ENCODE data around the gene RBP4. TPM values are rescaled to one million over a fixed set of nuclear protein-coding genes. Genes with fewer than 3 reads are reported as not detected.

Gene RBP4
- polyA plus RNA-seq, 1 of the 3 experiments (the other 2 are of a cell fraction): not detected

- no peak overlapping the region for H3K4me3 ChIP-seq (ENCODE audit: low read depth in 2 of 2, low read length in 1 of 2)
- POLR2A ChIA-PET: no interaction called here
- no peaks in the 10 kb centered on the region for H3K4me1 ChIP-seq (ENCODE audit: control insufficient read depth in 1 of 2, insufficient read depth in 2 of 2, low read depth in 1 of 2, low read length in 1 of 2)
- H3K27ac ChIP-seq (ENCODE audit: low read depth in 2 of 2, low read length in 1 of 2): no peak overlapping the region
- CTCF ChIA-PET: interaction anchor here (0.7 to 4.2 kb wide), 38 partner anchors 9 to 988 kb away, joined by 3 to 38 read pairs (median 5); partner anchors contain the start of genes FRA10AC1, LGI1 and MYOF
- WGBS (ENCODE audit: low lambda C conversion rate): 78% methylated on average over 1 of the region's 1 CpG
- no peaks in the 10 kb centered on the region for H3K27me3 ChIP-seq (ENCODE audit: insufficient read depth)
- H3K36me3 ChIP-seq (replicated peaks in 1 of 2; ENCODE audit: control insufficient read depth in 1 of 2, insufficient read depth in 2 of 2, low read length in 1 of 2): no peaks in the 10 kb centered on the region
- H3K4me2 ChIP-seq: no peak overlapping the region
- no peak for DNase-seq
- H3K9me3 ChIP-seq: no peaks in the 10 kb centered on the region
- peaks cover 6% of the 10 kb centered on the region for H3F3A ChIP-seq (replicated peaks; ENCODE audit: insufficient read depth)
- H3K9ac ChIP-seq: no peak overlapping the region
- TF ChIP-seq MEF2A (IDR thresholded peaks at IDR 0.05; ENCODE audit: borderline replicate concordance, low read depth) (no peak), CTCF (IDR thresholded peaks at IDR 0.05) (no peak), NRF1 (IDR thresholded peaks at IDR 0.05; ENCODE audit: low read depth, low read length) (no peak), RXRA (IDR thresholded peaks at IDR 0.05; ENCODE audit: borderline replicate concordance, low read depth) (no peak), USF1 (IDR thresholded peaks at IDR 0.05; ENCODE audit: borderline replicate concordance, low read depth) (no peak), MXI1 (IDR thresholded peaks at IDR 0.05; ENCODE audit: low read depth, low read length) (no peak)
- no peaks in the 10 kb centered on the region for H3K9me2 ChIP-seq
- H4K20me1 ChIP-seq (ENCODE audit: insufficient read depth): no peaks in the 10 kb centered on the region
- H2AFZ ChIP-seq (ENCODE audit: low read depth): no peak overlapping the region
- H3K79me2 ChIP-seq (ENCODE audit: insufficient read depth): no peaks in the 10 kb centered on the region
Observed at GRCh38 chr10:93554316-93554663, 46.7 kb downstream of the RBP4 start.

- H3K36me3 ChIP-seq (replicated peaks in 1 of 2; ENCODE audit: control insufficient read depth in 1 of 2, insufficient read depth in 2 of 2, low read length in 1 of 2): no peaks in the 10 kb centered on the region
- H3F3A ChIP-seq (replicated peaks; ENCODE audit: insufficient read depth): peaks cover 10% of the 10 kb centered on the region
- 69% methylated on average over 8 of the region's 8 CpGs for WGBS (ENCODE audit: low lambda C conversion rate)
- no peak overlapping the region for H3K4me3 ChIP-seq (ENCODE audit: low read depth in 2 of 2, low read length in 1 of 2)
- H3K79me2 ChIP-seq (ENCODE audit: insufficient read depth): no peaks in the 10 kb centered on the region
- H3K9me2 ChIP-seq: no peaks in the 10 kb centered on the region
- no peaks in the 10 kb centered on the region for H3K27me3 ChIP-seq (ENCODE audit: insufficient read depth)
- no peak overlapping the region for H3K9ac ChIP-seq
- no peaks in the 10 kb centered on the region for H3K9me3 ChIP-seq
- ChIA-PET CTCF (interaction anchor here (1.0 to 4.2 kb wide), 27 partner anchors 8 to 807 kb away, joined by 3 to 38 read pairs (median 7); partner anchors contain the start of gene MYOF), POLR2A (no interaction called here)
- H3K27ac ChIP-seq (ENCODE audit: low read depth in 2 of 2, low read length in 1 of 2): no peak overlapping the region
- H3K4me1 ChIP-seq (ENCODE audit: control insufficient read depth in 1 of 2, insufficient read depth in 2 of 2, low read depth in 1 of 2, low read length in 1 of 2): no peaks in the 10 kb centered on the region
- no peak overlapping the region for H3K4me2 ChIP-seq
- no peak for DNase-seq
- H4K20me1 ChIP-seq (ENCODE audit: insufficient read depth): no peaks in the 10 kb centered on the region
- no peak overlapping the region for H2AFZ ChIP-seq (ENCODE audit: low read depth)
- TF ChIP-seq GATA2 (CRISPR knock-in tag; IDR thresholded peaks at IDR 0.05) (no peak), CHD2 (IDR thresholded peaks at IDR 0.05; ENCODE audit: low read length, partially characterized antibody) (no peak), EP300 (IDR thresholded peaks at IDR 0.05; ENCODE audit: borderline replicate concordance in 1 of 2, low read depth in 1 of 2, low read length in 1 of 2) (no peak), GABPA (IDR thresholded peaks at IDR 0.05; ENCODE audit: low read depth) (no peak), TEAD4 (IDR thresholded peaks at IDR 0.05; ENCODE audit: borderline replicate concordance, insufficient read depth) (no peak), SIN3A (IDR thresholded peaks at IDR 0.05; ENCODE audit: borderline replicate concordance, low read depth, low read length) (no peak), FOXJ3 (CRISPR knock-in tag; IDR thresholded peaks at IDR 0.05) (no peak), REST (IDR thresholded peaks at IDR 0.05; ENCODE audit: low read depth, low read length) (no peak), CTCF (IDR thresholded peaks at IDR 0.05) (no peak), YY1 (IDR thresholded peaks at IDR 0.05; ENCODE audit: low read depth) (no peak), MXI1 (IDR thresholded peaks at IDR 0.05; ENCODE audit: low read depth, low read length) (no peak), FOSL2 (IDR thresholded peaks at IDR 0.05; ENCODE audit: borderline replicate concordance, low read depth) (no peak), TAF1 (IDR thresholded peaks at IDR 0.05; ENCODE audit: borderline replicate concordance, low read depth, low read length) (no peak)
Observed at GRCh38 chr10:93553482-93554315, 47.3 kb downstream of the RBP4 start.
